AG04450 (cell line): ENCODE measurements around the gene XPNPEP2. TPM values are rescaled to one million over a fixed set of nuclear protein-coding genes. Genes with fewer than 3 reads are reported as not detected.

ENCODE experiments used
- CTCF ChIA-PET: fragments of 300-600, 350-600 bp; formaldehyde crosslinking; extraction: SDS; loops from one replicate; lab custom pipeline; 2022; ENCODE audit warnings: antibody characterized with exemption, inconsistent platforms; lab: Charles Lee
- POLR2A ChIA-PET: fragments of 350-600 bp; formaldehyde crosslinking; extraction: SDS; loops from one replicate; lab custom pipeline; 2021; ENCODE audit warnings: antibody characterized with exemption, inconsistent platforms; lab: Yijun Ruan, JAX
- DNase-seq: peaks from one replicate; pipeline ENCODE4 v3.0.0-alpha.2; 2011; ENCODE audit warnings: low read depth, low spot score
- H3K27ac ChIP-seq: one replicate; pipeline ENCODE4 v1.5.1; 2012; ENCODE audit warnings: low read depth, low read length, control low read depth
- H3K27me3 ChIP-seq: one replicate; pipeline ENCODE4 v1.6.0; 2012; ENCODE audit warnings: low read length; ENCODE audit not compliant: control insufficient read depth, insufficient read depth
- H3K4me3 ChIP-seq: 2 replicates; pipeline ENCODE4 v1.5.1; 2011; ENCODE audit warnings: mild to moderate bottlenecking, low read depth, low read length, control low read depth
- H3K9me3 ChIP-seq: 2 replicates; pipeline ENCODE4 v1.5.1; 2012; ENCODE audit warnings: low read length; ENCODE audit not compliant: control insufficient read depth, insufficient read depth
- polyA plus RNA-seq: library from polyadenylated mRNA; depleted of rRNA; stranded (reverse); fragments of >200 nt; gene quantifications from 2 replicates; pipeline ENCODE4 v1.2.3, GENCODE V29; 2011
- TF ChIP-seq, protein P1 (sequence below): IDR thresholded peaks from 2 replicates; pipeline ENCODE4 v1.5.1; 2011; ENCODE audit warnings: low read depth, low read length, control low read depth, inconsistent platforms

XPNPEP2 gene
- polyA plus RNA-seq, 1 experiment: 0.45 TPM

DNA sequence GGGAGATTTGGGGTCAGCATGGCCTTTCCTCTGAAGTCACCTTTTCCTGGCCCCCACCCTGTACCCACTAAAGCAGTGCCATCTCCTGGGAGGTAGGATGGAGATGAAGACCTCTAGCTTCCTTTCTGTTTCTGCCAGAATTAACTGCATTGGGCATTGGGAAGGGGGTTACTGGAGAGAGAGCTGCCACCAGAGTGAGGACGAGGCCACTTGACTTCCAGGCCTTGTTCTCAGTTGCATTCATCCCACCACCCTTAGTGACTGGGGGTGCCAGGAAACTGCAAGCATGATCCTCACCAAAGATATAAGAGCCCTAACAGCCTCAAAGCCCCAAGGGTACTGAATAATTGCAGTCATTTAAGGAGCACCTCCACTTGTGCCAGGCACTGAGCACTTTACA is 56.8 kb downstream of the XPNPEP2 start:
- POLR2A ChIA-PET: no interaction called here
- no peak for DNase-seq

DNA sequence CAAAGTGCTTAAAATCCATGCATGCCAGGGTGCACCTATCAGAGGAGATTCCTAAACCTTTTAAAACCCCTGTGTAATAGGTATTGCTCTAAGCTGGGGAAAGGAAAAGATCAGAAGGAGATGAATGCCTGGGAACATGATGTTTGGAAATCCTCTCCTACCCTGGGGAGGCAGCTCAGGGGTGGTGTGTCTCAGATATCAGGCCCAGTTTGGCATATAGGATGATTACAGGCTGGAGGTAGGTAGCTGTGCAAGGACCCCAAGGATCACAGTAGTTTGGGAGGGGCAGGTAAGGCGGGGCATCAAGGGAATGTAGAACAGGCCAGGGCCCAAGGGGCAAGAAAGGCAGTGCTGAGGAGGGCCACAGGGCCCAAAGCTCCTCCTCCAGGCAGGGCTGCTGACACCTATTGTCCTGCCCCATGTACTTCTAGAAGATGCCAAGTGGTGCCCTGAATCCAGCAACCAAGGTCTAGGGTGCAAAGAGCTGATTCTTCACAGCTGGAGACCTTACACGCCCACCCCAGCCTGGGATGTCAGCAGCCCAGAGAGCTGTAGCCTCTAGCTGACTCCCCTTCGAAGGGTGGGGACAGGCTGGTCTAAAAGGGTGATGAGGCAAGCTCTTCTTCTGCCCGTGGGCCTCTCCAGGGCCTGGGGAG is 58.6 kb downstream of the XPNPEP2 start:
- TF ChIP-seq, protein P1, sequence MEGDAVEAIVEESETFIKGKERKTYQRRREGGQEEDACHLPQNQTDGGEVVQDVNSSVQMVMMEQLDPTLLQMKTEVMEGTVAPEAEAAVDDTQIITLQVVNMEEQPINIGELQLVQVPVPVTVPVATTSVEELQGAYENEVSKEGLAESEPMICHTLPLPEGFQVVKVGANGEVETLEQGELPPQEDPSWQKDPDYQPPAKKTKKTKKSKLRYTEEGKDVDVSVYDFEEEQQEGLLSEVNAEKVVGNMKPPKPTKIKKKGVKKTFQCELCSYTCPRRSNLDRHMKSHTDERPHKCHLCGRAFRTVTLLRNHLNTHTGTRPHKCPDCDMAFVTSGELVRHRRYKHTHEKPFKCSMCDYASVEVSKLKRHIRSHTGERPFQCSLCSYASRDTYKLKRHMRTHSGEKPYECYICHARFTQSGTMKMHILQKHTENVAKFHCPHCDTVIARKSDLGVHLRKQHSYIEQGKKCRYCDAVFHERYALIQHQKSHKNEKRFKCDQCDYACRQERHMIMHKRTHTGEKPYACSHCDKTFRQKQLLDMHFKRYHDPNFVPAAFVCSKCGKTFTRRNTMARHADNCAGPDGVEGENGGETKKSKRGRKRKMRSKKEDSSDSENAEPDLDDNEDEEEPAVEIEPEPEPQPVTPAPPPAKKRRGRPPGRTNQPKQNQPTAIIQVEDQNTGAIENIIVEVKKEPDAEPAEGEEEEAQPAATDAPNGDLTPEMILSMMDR: no peak
- CTCF ChIA-PET: no interaction called here
- Histone ChIP-seq H3K4me3 (no peak overlapping the region), H3K27me3 (no peaks in the 10 kb centered on the region), H3K9me3 (no peaks in the 10 kb centered on the region), H3K27ac (no peak overlapping the region)
- DNase-seq: no peak
- POLR2A ChIA-PET: no interaction called here

More for the DNA sequence above, 56.8 kb downstream of the XPNPEP2 start:
- CTCF ChIA-PET: no interaction called here
- Histone ChIP-seq H3K9me3 (no peaks in the 10 kb centered on the region), H3K27me3 (no peaks in the 10 kb centered on the region), H3K4me3 (no peak overlapping the region), H3K27ac (no peak overlapping the region)
- TF ChIP-seq, protein P1: no peak

DNA sequence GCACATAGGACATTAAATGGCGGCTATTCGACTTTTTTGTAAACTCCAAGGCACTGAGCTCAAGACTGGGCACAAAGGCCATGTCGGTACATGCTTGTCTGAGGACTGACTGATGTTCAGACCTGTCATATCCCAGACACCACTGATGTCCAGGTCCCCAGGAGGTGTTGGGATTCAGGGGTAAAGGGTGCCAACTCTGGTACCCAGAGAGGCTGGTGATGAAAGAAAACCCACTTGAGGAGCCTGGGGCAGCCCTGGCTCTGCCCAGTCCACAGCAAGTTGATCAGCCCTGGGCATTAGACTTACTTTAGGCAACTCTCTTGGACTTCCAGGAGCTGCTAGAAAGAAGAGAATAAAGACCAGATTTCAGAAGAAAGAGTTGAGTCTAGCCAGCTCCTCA is 59.7 kb downstream of the XPNPEP2 start:
- H3K27me3 ChIP-seq: no peaks in the 10 kb centered on the region
- DNase-seq: no peak
- CTCF ChIA-PET: no interaction called here
- no peak overlapping the region for H3K4me3 ChIP-seq
- TF ChIP-seq, protein P1: no peak
- POLR2A ChIA-PET: no interaction called here
- H3K9me3 ChIP-seq: no peaks in the 10 kb centered on the region
- no peak overlapping the region for H3K27ac ChIP-seq

DNA sequence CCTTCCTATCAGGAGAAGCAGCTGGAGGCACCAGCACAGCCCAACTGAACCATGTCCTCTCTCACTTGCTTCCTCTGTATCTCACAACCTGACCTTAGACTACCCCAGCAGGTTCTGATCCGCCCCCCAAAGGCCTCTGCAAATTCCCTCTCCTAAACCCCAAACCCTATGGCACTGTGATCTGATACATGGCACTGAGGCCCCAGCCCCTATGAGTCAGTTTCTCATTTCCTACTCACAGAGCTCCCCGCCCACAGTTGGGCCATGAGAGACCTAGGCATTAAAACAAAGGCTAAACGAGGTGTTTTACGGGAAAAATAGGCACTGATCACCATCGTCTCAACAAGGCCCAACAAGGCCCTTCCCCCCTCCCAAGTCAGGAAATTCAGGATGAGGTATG is 60.1 kb downstream of the XPNPEP2 start:
- Histone ChIP-seq H3K27ac (no peak overlapping the region), H3K27me3 (no peaks in the 10 kb centered on the region), H3K4me3 (no peak overlapping the region), H3K9me3 (no peaks in the 10 kb centered on the region)
- no peak for DNase-seq
- TF ChIP-seq, protein P1: no peak
- ChIA-PET POLR2A (no interaction called here), CTCF (no interaction called here)

DNA sequence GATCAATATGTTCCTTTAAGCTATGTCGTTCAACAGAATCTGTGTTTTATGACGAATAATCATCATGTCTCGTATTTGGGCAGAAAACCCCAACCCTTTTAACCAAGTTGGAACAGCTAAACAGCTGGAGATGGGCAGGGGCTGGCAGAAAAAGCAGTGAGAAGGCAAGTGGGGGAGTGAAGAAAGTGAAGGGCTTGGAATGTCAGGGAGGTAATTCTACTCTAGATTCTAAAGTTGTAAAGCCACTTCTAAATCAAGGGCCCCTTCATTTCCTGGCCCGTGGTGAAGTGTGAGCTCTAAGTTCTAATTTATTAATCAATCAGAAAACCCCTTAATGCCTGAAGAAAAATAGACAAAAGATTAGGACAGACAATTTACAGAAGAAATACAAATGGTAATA is 61.4 kb downstream of the XPNPEP2 start:
- CTCF ChIA-PET: no interaction called here
- TF ChIP-seq, protein P1: no peak
- Histone ChIP-seq H3K9me3 (no peaks in the 10 kb centered on the region), H3K27ac (no peak overlapping the region), H3K27me3 (no peaks in the 10 kb centered on the region), H3K4me3 (no peak overlapping the region)
- POLR2A ChIA-PET: no interaction called here
- DNase-seq: no peak
